HepG2 (cell line): ENCODE data around the gene PODXL2. TPM values are rescaled to one million over a fixed set of nuclear protein-coding genes. Genes with fewer than 3 reads are reported as not detected.

Experiments used
- CBX1 ChIP-seq: IDR thresholded peaks from one replicate; pipeline ENCODE4 v1.6.1; 2016; ENCODE audit warnings: antibody characterized with exemption, low read depth
- CBX2 ChIP-seq, 2 experiments: fragments of 200-600 bp in 1 of 2; sonication (generic); formaldehyde crosslinking in 1 of 2; IDR thresholded peaks; 2 replicates each; pipeline versions ENCODE4 v1.7.0 to v1.8.1; 2018 to 2022; ENCODE audit warnings: low read depth in 2 of 2, low read length in 1 of 2, mild to moderate bottlenecking in 1 of 2, missing genetic modification reagents in 1 of 2
- CCAR2 ChIP-seq: fragments of 200-400 bp; formaldehyde crosslinking; optimal IDR thresholded peaks from 2 replicates; pipeline ENCODE3; 2018; ENCODE audit warnings: low read depth, mild to moderate bottlenecking, low read length, moderate library complexity
- FOXA3 ChIP-seq: IDR thresholded peaks from 2 replicates; pipeline ENCODE4 v1.6.1; 2016; ENCODE audit warnings: missing genetic modification reagents, missing compliant biosample characterization
- GATAD1 ChIP-seq: IDR thresholded peaks from 2 replicates; pipeline ENCODE4 v1.6.1; 2016; ENCODE audit warnings: missing genetic modification reagents, missing compliant biosample characterization
- HOXA5 ChIP-seq: sonication (generic); formaldehyde crosslinking; IDR thresholded peaks from 2 replicates; pipeline ENCODE4 v1.4.0; 2020; ENCODE audit warnings: missing genetic modification reagents
- KAT2B ChIP-seq: fragments of 150-350 bp; IDR thresholded peaks from 2 replicates; pipeline ENCODE4 v1.6.1; 2014; ENCODE audit warnings: low read depth, low read length, borderline replicate concordance
- MAF1 ChIP-seq: sonication (generic); formaldehyde crosslinking; IDR thresholded peaks from 2 replicates; pipeline ENCODE4 v1.5.0; 2020; ENCODE audit warnings: missing genetic modification reagents, borderline replicate concordance
- MIER3 ChIP-seq: IDR thresholded peaks from 2 replicates; pipeline ENCODE4 v1.6.1; 2016; ENCODE audit warnings: missing compliant biosample characterization, borderline replicate concordance
- MTA3 ChIP-seq: sonication (generic); formaldehyde crosslinking; IDR thresholded peaks from 2 replicates; pipeline ENCODE4 v1.4.0; 2020; ENCODE audit warnings: missing genetic modification reagents
- NRL ChIP-seq: sonication (generic); formaldehyde crosslinking; IDR thresholded peaks from 2 replicates; pipeline ENCODE4 v1.5.0; 2020; ENCODE audit warnings: missing genetic modification reagents, mild to moderate bottlenecking, moderate library complexity, borderline replicate concordance
- RFX3 ChIP-seq: IDR thresholded peaks from 2 replicates; pipeline ENCODE4 v1.6.1; 2016; ENCODE audit warnings: missing biosample characterization, missing genetic modification reagents
- SNRNP70 ChIP-seq: fragments of 200-400 bp; formaldehyde crosslinking; IDR thresholded peaks from 2 replicates; pipeline ENCODE4 v1.6.1; 2017; ENCODE audit warnings: mild to moderate bottlenecking, low read depth, low read length, moderate library complexity
- TIGD3 ChIP-seq: sonication (generic); formaldehyde crosslinking; IDR thresholded peaks from 2 replicates; pipeline ENCODE4 v1.5.1; 2020; ENCODE audit warnings: mild to moderate bottlenecking, missing genetic modification reagents, borderline replicate concordance
- U2AF1 ChIP-seq: fragments of 200-400 bp; formaldehyde crosslinking; optimal IDR thresholded peaks from 2 replicates; pipeline ENCODE3; 2017; ENCODE audit warnings: mild to moderate bottlenecking, low read depth, low read length
- ZBTB3 ChIP-seq: sonication (generic); formaldehyde crosslinking; IDR thresholded peaks from 2 replicates; pipeline ENCODE4 v1.4.0; 2020; ENCODE audit warnings: low read depth, mild to moderate bottlenecking, moderate library complexity, missing genetic modification reagents, borderline replicate concordance
- ZFP36L1 ChIP-seq: sonication (generic); formaldehyde crosslinking; IDR thresholded peaks from 2 replicates; pipeline ENCODE4 v1.8.0; 2022; ENCODE audit warnings: mild to moderate bottlenecking, missing genetic modification reagents, moderate library complexity
- ZNF160 ChIP-seq: sonication (generic); formaldehyde crosslinking; IDR thresholded peaks from 2 replicates; pipeline ENCODE4 v1.8.0; 2022; ENCODE audit warnings: mild to moderate bottlenecking, inconsistent platforms, missing genetic modification reagents
- ZNF558 ChIP-seq: sonication (generic); formaldehyde crosslinking; IDR thresholded peaks from 2 replicates; pipeline ENCODE4 v1.9.0; 2022; ENCODE audit warnings: mild to moderate bottlenecking, missing genetic modification reagents, borderline replicate concordance
- ZNF691 ChIP-seq: sonication (generic); formaldehyde crosslinking; IDR thresholded peaks from 2 replicates; pipeline ENCODE4 v1.4.0; 2020; ENCODE audit warnings: missing genetic modification reagents, low read depth, mild to moderate bottlenecking, borderline replicate concordance
- ZNF770 ChIP-seq: sonication (generic); formaldehyde crosslinking; IDR thresholded peaks from 2 replicates; pipeline ENCODE4 v1.5.0; 2020; ENCODE audit warnings: mild to moderate bottlenecking, missing genetic modification reagents
- polyA plus RNA-seq, 8 experiments: library from polyadenylated mRNA; depleted of rRNA in 3 of 8; stranded (reverse) in 7 of 8; unstranded in 1 of 8; fragments of >200 nt; fragmentation: Illumina TruSeq in 4 of 8; extraction: Trizol in 4 of 8; gene quantifications; 2 replicates each; pipeline versions ENCODE4 v1.2.1 to v1.2.3, GENCODE V29; 2011 to 2016; ENCODE audit warnings: low read depth in 4 of 8, missing spikeins in 1 of 8, mixed read lengths in 1 of 8; ENCODE audit not compliant: insufficient read depth in 1 of 8
- total RNA-seq, 5 experiments: library from RNA; depleted of rRNA; stranded (reverse); fragments of >200 nt; fragmentation: Illumina TruSeq; extraction: Trizol; gene quantifications; 2 replicates each; pipeline ENCODE4 v1.2.3, GENCODE V29; 2016; ENCODE audit warnings: low read depth in 1 of 5
- TF ChIP-seq, protein P1 (sequence below): sonication (generic); formaldehyde crosslinking; conservative IDR thresholded peaks from 2 replicates; pipeline ENCODE4 v1.8.0; 2022; ENCODE audit warnings: mild to moderate bottlenecking, moderate library complexity, missing genetic modification reagents

The PODXL2 gene
- total and polyA plus RNA-seq, 2 of the 13 experiments (the other 11 are each of a cell fraction or from before 2014, with no cell fraction given), result 20.4 to 25.1 TPM

- TF ChIP-seq, protein P1, sequence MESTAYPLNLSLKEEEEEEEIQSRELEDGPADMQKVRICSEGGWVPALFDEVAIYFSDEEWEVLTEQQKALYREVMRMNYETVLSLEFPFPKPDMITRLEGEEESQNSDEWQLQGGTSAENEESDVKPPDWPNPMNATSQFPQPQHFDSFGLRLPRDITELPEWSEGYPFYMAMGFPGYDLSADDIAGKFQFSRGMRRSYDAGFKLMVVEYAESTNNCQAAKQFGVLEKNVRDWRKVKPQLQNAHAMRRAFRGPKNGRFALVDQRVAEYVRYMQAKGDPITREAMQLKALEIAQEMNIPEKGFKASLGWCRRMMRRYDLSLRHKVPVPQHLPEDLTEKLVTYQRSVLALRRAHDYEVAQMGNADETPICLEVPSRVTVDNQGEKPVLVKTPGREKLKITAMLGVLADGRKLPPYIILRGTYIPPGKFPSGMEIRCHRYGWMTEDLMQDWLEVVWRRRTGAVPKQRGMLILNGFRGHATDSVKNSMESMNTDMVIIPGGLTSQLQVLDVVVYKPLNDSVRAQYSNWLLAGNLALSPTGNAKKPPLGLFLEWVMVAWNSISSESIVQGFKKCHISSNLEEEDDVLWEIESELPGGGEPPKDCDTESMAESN (CRISPR knock-in tag), result peak; percentile 29; the same call in 1 of the 2 replicates
- TF ChIP-seq ZBTB3 (CRISPR knock-in tag) (0 out of 2 replicates have a peak, but pooled peaks have one; percentile 42), NRL (CRISPR knock-in tag) (no peak), SNRNP70 (no peak), ZFP36L1 (CRISPR knock-in tag) (peak; percentile 79), GATAD1 (CRISPR knock-in tag) (peak; percentile 60), ZNF691 (CRISPR knock-in tag) (0 out of 2 replicates have a peak, but pooled peaks have one; percentile 35), FOXA3 (CRISPR knock-in tag) (no peak; the same call in 1 of the 2 replicates), ZNF770 (CRISPR knock-in tag) (no peak), MIER3 (peak; percentile 14; the same call in 1 of the 2 replicates), CBX2 (IDR thresholded peaks at IDR 0.05; ENCODE audit: low read depth, low read length) (no peak), CBX2 (CRISPR knock-in tag; IDR thresholded peaks at IDR 0.05; ENCODE audit: low read depth) (no peak), ZNF558 (CRISPR knock-in tag) (peak; percentile 37; the same call in 1 of the 2 replicates), MAF1 (CRISPR knock-in tag) (no peak), U2AF1 (no peak), CBX1 (no peak), TIGD3 (no peak), RFX3 (CRISPR knock-in tag) (no peak), KAT2B (no peak), HOXA5 (CRISPR knock-in tag) (peak; percentile 84), MTA3 (CRISPR knock-in tag) (no peak), CCAR2 (no peak), ZNF160 (CRISPR knock-in tag) (no peak)
Measured at GRCh38 chr3:127590593-127591465, 38.2 kb upstream of the PODXL2 start, which contains the start of gene TPRA1 (continued).
